Lower leg skin (tissue), 4 donors: ENCODE results near the gene MSANTD2. TPM values are rescaled to one million over a fixed set of nuclear protein-coding genes. Genes with fewer than 3 reads are reported as not detected.

Experiments
- DNase-seq, 2 donors: peaks; one replicate each; pipeline ENCODE4 v3.0.0-alpha.2; 2019; ENCODE audit warnings: low spot score in 2 of 2
- H3K4me3 ChIP-seq: fragments of 200-600 bp; sonication (generic); 2 replicates; pipeline ENCODE4 v1.5.1; 2017; ENCODE audit warnings: mild to moderate bottlenecking, low read depth; ENCODE audit not compliant: poor library complexity, severe bottlenecking
- POLR2A ChIP-seq, 2 donors: fragments of 450-650 bp; IDR thresholded peaks; one replicate each; pipeline ENCODE4 v1.6.1; 2016 to 2017; ENCODE audit warnings: antibody characterized with exemption in 2 of 2, mild to moderate bottlenecking in 1 of 2, moderate library complexity in 1 of 2
- WGBS, 2 donors: methylation state at CpG; one replicate each; pipeline ENCODE4 v1.1.5; 2018; 5-methylcytosine and 5-hydroxymethylcytosine counted together
- intact Hi-C: fragments of 100-400 bp; cut with DNase I; formaldehyde crosslinking; loops from one replicate; pipeline ENCODE4 v1.15.0; 2023; ENCODE audit warnings: low total_unique reads
- total RNA-seq, 4 donors: library from RNA; depleted of rRNA; stranded (reverse); fragments of >200 nt; gene quantifications; one replicate each; pipeline ENCODE4 v1.1.0, GENCODE V29; 2016
- TF ChIP-seq, protein P1 (sequence below), 3 donors: fragments of 450-650 bp; IDR thresholded peaks; one replicate each; pipeline ENCODE4 v1.5.1; 2016; ENCODE audit warnings: antibody characterized with exemption in 3 of 3, mild to moderate bottlenecking in 3 of 3, moderate library complexity in 2 of 3

The MSANTD2 gene
- total RNA-seq, 4 donors from 2014 or later, result 11.5 to 21.2 (median 15.2) TPM

DNA sequence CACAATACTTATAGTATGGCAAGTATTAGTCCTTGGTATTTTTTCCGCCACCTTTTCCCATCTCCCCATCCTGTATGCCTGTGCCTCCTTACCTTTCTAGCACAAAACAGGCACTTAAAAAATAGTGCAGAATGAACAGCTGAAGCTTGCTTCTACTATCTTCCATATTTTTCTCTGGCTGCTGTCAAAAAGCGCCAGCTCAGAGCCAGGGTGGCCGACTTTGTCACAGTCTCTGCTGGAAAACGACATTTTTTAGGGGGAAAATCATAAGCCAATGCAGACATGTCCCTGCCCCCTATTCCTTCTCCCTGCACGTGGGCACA lies 38.6 kb upstream of the MSANTD2 start:
- WGBS, 2 donors, result 26 to 39% methylated on average over 5 of the region's 5 CpGs
- DNase-seq, result no peak
- intact Hi-C loops, result loop anchor here (10.0 kb wide), 1 partner anchor 174 kb away; no protein-coding TSS in a partner anchor
- TF ChIP-seq, protein P1, sequence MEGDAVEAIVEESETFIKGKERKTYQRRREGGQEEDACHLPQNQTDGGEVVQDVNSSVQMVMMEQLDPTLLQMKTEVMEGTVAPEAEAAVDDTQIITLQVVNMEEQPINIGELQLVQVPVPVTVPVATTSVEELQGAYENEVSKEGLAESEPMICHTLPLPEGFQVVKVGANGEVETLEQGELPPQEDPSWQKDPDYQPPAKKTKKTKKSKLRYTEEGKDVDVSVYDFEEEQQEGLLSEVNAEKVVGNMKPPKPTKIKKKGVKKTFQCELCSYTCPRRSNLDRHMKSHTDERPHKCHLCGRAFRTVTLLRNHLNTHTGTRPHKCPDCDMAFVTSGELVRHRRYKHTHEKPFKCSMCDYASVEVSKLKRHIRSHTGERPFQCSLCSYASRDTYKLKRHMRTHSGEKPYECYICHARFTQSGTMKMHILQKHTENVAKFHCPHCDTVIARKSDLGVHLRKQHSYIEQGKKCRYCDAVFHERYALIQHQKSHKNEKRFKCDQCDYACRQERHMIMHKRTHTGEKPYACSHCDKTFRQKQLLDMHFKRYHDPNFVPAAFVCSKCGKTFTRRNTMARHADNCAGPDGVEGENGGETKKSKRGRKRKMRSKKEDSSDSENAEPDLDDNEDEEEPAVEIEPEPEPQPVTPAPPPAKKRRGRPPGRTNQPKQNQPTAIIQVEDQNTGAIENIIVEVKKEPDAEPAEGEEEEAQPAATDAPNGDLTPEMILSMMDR (IDR thresholded peaks at IDR 0.05), result no peak
- no peak for TF ChIP-seq POLR2A (IDR thresholded peaks at IDR 0.05)
- H3K4me3 ChIP-seq, result no peak overlapping the region

GRCh38 chr11:124837491-124837856 lies 37.3 kb upstream of the MSANTD2 start:
- intact Hi-C loops, result loop anchor here (10.0 kb wide), 1 partner anchor 173 kb away; no protein-coding TSS in a partner anchor

DNA sequence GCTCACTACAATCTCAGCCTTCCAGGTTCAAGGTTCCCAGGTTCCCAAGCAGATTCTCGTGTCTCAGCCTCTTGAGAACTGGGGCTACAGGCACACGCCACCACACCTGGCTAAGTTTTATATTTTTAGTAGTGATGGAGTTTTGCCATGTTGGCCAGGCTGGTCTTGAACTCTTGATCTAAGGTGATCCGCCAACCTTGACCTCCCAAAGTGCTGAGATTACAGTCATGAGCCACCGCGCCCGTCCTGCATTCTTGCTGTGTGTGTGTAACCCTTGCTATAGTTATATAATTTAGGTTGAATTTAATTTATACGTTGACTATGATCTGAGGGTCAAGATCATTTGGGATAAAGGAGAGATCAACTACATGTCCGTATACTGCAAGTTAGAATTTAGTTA lies 35.7 kb upstream of the MSANTD2 start:
- WGBS, 2 donors, result 85 to 87% methylated on average over 8 of the region's 8 CpGs
- H3K4me3 ChIP-seq, result no peak overlapping the region
- no peak for DNase-seq
- TF ChIP-seq POLR2A (IDR thresholded peaks at IDR 0.05), result no peak
- TF ChIP-seq, protein P1 (IDR thresholded peaks at IDR 0.05), result no peak
- intact Hi-C loops, result loop anchor here (10.0 kb wide), 1 partner anchor 171 kb away; no protein-coding TSS in a partner anchor

More at GRCh38 chr11:124837491-124837856, 37.3 kb upstream of the MSANTD2 start:
- TF ChIP-seq, protein P1 (IDR thresholded peaks at IDR 0.05), result no peak
- TF ChIP-seq POLR2A (IDR thresholded peaks at IDR 0.05), result no peak
- DNase-seq, result no peak
- 16 to 22% methylated on average over 3 of the region's 3 CpGs for WGBS, 2 donors
- no peak overlapping the region for H3K4me3 ChIP-seq

DNA sequence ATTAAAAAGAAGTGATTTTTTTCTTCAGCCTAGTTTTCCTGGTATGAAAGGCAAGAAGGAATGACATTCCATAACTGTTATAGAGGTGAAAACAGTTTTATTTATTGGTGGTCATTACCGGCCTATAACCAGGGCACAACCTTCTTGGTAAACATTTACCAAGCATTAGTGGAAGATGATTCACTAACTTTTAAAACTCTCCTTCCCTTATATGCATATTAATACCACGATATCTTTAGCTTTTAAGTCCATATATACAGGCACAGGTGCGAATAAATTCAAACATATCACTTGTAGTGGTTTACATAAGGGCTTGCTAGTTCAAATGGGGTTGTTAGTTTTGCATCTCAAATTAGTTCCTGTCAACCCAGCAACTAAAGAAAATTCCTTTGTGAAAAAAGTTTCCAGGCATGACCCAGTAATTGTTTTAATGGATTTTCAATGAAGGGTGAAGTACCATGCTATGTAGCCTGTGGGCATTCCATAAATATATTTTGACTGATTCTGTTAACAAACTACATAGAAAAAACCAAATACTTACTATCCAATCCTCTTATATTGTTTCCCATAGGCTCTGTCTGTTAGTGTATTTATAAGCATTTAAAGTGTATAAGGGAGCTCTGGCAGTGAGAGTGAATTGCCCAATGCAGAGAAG lies 34.4 kb upstream of the MSANTD2 start:
- WGBS, 2 donors, result 83 to 88% methylated on average over 3 of the region's 3 CpGs
- TF ChIP-seq, protein P1 (IDR thresholded peaks at IDR 0.05), result no peak
- no peak for TF ChIP-seq POLR2A (IDR thresholded peaks at IDR 0.05)
- no peak overlapping the region for H3K4me3 ChIP-seq
- intact Hi-C loops, result loop anchor here (10.0 kb wide), 1 partner anchor 170 kb away; no protein-coding TSS in a partner anchor
- no peak for DNase-seq

- 51 to 77% methylated on average over 4 of the region's 4 CpGs for WGBS, 2 donors
- intact Hi-C loops, result loop anchor here (10.0 kb wide), 1 partner anchor 168 kb away; no protein-coding TSS in a partner anchor
- no peak overlapping the region for H3K4me3 ChIP-seq
- no peak for TF ChIP-seq POLR2A (IDR thresholded peaks at IDR 0.05)
- TF ChIP-seq, protein P1 (IDR thresholded peaks at IDR 0.05), result no peak
- no peak for DNase-seq
These were observed 32.4 kb upstream of the MSANTD2 start for GRCh38 chr11:124832571-124832970.
